ENCODE measurements around the gene TOM1L2. TPM values are rescaled to one million over a fixed set of nuclear protein-coding genes. Genes with fewer than 3 reads are reported as not detected.

Gene TOM1L2
- total RNA-seq, 4 donors from 2014 or later = 15.6 to 85.9 (median 34.9) TPM

- TF ChIP-seq POLR2A (IDR thresholded peaks at IDR 0.05) = no peak
- TF ChIP-seq CTCF (IDR thresholded peaks at IDR 0.05) = no peak
- Histone ChIP-seq H3K9me3 (no peaks in the 10 kb centered on the region), H3K4me3 (no peak overlapping the region), H3K27me3 (no peaks in the 10 kb centered on the region), H3K36me3 (no peaks in the 10 kb centered on the region), H3K4me1 (peaks cover 15 to 32% of the 10 kb centered on the region in 2 donors), H3K27ac (peak overlapping the region; percentile 9 to 40)
- peak; percentile 60 to 69 for DNase-seq
- intact Hi-C loops (cut with DNase I; ENCODE audit: low total_unique reads) = no loop called here
Measured at GRCh38 chr17:17822189-17822588, 150.0 kb downstream of the TOM1L2 start.

GRCh38 chr17:17820463-17821158 lies 151.6 kb downstream of the TOM1L2 start:
- DNase-seq = no peak
- Histone ChIP-seq H3K4me3 (no peak overlapping the region), H3K4me1 (peaks cover 15 to 29% of the 10 kb centered on the region in 2 donors), H3K9me3 (no peaks in the 10 kb centered on the region), H3K27me3 (no peaks in the 10 kb centered on the region), H3K27ac (no peak overlapping the region), H3K36me3 (no peaks in the 10 kb centered on the region)
- TF ChIP-seq CTCF (IDR thresholded peaks at IDR 0.05) = no peak
- no peak for TF ChIP-seq POLR2A (IDR thresholded peaks at IDR 0.05)
- intact Hi-C loops (cut with DNase I; ENCODE audit: low total_unique reads) = no loop called here

GRCh38 chr17:17820046-17820445 lies 152.2 kb downstream of the TOM1L2 start:
- Histone ChIP-seq H3K27me3 (no peaks in the 10 kb centered on the region), H3K4me1 (peaks cover 13 to 23% of the 10 kb centered on the region in 2 donors), H3K4me3 (no peak overlapping the region), H3K36me3 (no peaks in the 10 kb centered on the region), H3K27ac (no peak overlapping the region), H3K9me3 (no peaks in the 10 kb centered on the region)
- intact Hi-C loops (cut with DNase I; ENCODE audit: low total_unique reads) = no loop called here
- TF ChIP-seq POLR2A (IDR thresholded peaks at IDR 0.05) (no peak), CTCF (IDR thresholded peaks at IDR 0.05) (no peak)
- DNase-seq = peak in 1 of 2 donors; percentile 22

GRCh38 chr17:17819561-17819995 lies 152.6 kb downstream of the TOM1L2 start:
- H3K4me1 ChIP-seq = peaks cover 9 to 18% of the 10 kb centered on the region in 2 donors
- H3K27ac ChIP-seq = no peak overlapping the region
- no peaks in the 10 kb centered on the region for H3K27me3 ChIP-seq
- intact Hi-C loops (cut with DNase I; ENCODE audit: low total_unique reads) = loop anchor here (5.0 kb wide), 1 partner anchor 33 kb away; no protein-coding TSS in a partner anchor
- H3K9me3 ChIP-seq = no peaks in the 10 kb centered on the region
- no peaks in the 10 kb centered on the region for H3K36me3 ChIP-seq
- DNase-seq = peak in 1 of 2 donors; percentile 67
- TF ChIP-seq POLR2A (IDR thresholded peaks at IDR 0.05) (no peak), CTCF (IDR thresholded peaks at IDR 0.05) (no peak)
- no peak overlapping the region for H3K4me3 ChIP-seq

- no peaks in the 10 kb centered on the region for H3K9me3 ChIP-seq
- TF ChIP-seq CTCF (IDR thresholded peaks at IDR 0.05) = no peak
- no peak for TF ChIP-seq POLR2A (IDR thresholded peaks at IDR 0.05)
- no peak overlapping the region for H3K27ac ChIP-seq
- DNase-seq = peak in 1 of 2 donors; percentile 23
- peaks cover 6 to 14% of the 10 kb centered on the region in 2 donors for H3K4me1 ChIP-seq
- H3K36me3 ChIP-seq = no peaks in the 10 kb centered on the region
- intact Hi-C loops (cut with DNase I; ENCODE audit: low total_unique reads) = loop anchor here (5.0 kb wide), 1 partner anchor 33 kb away; no protein-coding TSS in a partner anchor
- no peaks in the 10 kb centered on the region for H3K27me3 ChIP-seq
- H3K4me3 ChIP-seq = no peak overlapping the region
Measured at GRCh38 chr17:17819111-17819510, 153.1 kb downstream of the TOM1L2 start.

Data from uterus (tissue), 4 donors.